Activated gamma-delta T cell (primary cell): ENCODE results near the gene GALNS.

Experiments
- DNase-seq: peaks from one replicate; lab custom pipeline; 2025; lab: John Stamatoyannopoulos, UW

Gene GALNS

DNA sequence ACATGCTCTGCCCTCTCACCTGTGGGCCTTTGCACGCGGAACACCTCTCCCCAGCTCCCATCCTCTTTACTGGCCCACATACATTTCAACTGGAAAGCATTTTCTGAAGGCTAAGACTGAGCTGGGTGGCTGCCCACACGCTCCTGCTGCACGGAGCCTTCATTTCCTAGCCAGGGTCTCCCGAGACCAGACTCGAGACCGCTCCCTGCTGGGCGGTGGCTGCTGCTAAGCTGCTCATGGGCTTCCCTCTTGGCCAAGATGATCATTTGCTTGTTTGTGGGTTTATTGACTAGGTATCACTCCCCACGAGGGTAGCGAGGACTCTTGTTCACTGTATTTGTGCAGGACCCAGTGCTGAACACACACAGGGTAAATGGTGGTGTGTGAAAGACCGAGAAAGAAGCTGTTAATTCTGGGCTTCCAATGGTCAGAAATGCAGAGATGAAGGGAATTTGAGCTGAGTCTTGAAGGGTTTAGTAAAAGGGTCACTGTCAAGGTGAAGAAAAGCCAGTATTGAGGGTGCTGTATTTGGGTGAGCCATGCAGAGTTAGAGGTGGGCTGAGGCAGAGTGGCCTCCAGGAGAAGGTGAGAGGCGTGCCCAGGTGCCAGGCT, 1.1 kb upstream of the GALNS start:
- no peak for DNase-seq

DNA sequence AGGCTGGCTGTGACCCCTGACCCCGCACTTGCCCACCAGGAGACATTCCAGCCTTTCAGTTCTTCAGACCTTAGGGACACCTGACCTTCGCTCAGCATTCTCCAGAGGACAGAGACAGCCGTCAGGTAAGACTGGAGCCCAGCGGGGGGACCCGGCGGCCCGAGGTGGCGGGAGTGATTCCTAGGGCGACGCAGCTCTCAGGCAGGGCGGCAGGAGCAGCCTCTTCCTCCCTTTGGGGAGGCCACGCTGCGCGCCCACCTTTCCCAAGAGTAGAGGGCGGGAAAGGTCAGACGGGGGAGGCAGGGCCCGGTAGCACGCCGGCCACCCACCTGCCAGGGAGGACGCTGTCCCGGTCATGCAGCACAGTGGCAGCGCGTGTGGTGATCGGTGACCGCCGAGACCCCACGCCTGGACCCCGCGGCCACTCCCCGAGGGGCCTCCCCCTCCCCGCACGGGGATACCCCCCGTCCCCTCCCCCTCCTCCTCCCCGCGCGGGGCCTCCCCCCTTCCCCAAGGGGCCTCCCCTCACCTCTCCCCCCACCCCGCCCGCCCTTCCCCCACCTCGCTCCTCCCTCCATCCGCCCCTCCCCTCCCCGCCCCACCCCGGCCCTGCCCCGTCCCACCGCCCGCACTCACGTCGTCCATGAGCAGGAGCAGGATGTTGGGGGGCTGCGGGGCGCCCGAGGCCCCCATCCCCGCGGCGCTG, 472 bp downstream of the GALNS start:
- DNase-seq, result no peak

- DNase-seq, result no peak
These were observed 1.0 kb downstream of the GALNS start for GRCh38 chr16:88855736-88856121.

DNA sequence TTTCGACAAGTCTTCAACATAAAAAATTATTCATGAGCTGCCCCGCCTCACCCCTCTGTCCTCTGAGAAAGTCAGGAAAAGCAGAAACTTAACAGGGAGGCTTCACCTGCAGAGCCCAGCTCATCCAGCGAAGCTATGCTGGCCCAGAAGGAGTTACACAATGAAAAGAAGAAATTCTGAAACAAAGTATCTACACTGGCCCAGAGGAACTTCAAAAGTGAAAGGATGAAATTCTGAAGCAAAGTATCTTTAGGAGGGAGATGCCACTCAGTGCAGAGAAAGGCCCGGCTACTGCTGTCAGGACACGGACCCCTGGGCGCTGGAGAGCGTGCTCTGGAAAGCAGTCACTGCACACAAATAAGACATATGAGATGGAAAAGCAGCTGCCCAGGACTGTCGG, 1.6 kb downstream of the GALNS start:
- no peak for DNase-seq

GRCh38 chr16:88854306-88855111, 2.2 kb downstream of the GALNS start:
- DNase-seq, result no peak

- DNase-seq, result no peak
These were observed 3.3 kb downstream of the GALNS start for GRCh38 chr16:88853325-88853941.

GRCh38 chr16:88851616-88852015, 5.1 kb downstream of the GALNS start:
- no peak for DNase-seq

- DNase-seq, result no peak
These were observed 6.1 kb downstream of the GALNS start for GRCh38 chr16:88850531-88851199.

DNA sequence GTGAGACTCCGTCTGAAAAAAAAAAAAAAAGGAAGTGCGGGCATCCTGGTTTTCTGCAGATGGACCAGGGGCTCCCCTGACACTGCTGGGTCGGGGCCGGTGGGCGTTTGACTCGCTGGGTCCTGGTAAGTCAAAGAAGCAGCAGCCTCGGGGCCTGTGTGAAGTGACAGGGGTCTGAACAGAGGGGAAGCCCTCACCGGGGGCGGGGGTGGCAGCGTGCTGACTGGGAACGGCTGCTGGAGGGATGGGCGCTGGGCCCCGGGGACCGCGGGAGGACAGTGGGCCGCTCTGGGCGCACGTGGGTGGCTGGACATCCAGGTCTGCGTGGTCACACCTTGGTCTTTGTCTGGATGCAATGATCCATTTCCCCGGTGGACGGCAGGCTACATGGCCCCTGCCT, 8.2 kb downstream of the GALNS start:
- no peak for DNase-seq

DNA sequence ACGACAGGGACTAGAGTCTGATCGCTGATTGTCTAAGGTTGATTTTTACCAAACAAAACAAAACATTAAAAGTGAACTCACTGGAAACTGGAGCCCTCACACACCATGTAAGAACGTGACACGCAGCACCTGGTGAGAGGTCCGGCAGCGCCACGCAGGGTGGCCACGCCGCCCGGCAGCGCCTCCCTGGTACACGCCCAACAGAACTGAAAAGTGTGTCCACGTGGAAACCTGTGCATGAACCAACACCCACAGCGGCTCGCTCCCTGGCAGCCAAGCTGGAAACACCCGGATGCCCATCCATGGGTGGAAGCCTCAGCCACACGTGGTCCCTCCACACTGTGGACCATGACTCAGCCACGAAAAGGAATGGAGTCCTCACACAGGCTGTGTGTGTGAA, 9.1 kb downstream of the GALNS start:
- no peak for DNase-seq

GRCh38 chr16:88846088-88846487, 10.7 kb downstream of the GALNS start:
- DNase-seq, result no peak

- DNase-seq, result no peak
These were observed 12.2 kb downstream of the GALNS start for GRCh38 chr16:88844419-88845036.

- no peak for DNase-seq
These were observed 13.5 kb downstream of the GALNS start for GRCh38 chr16:88843256-88843655.

GRCh38 chr16:88842806-88843205, 13.9 kb downstream of the GALNS start:
- no peak for DNase-seq

- DNase-seq, result no peak
These were observed 14.4 kb downstream of the GALNS start for GRCh38 chr16:88842308-88842756.

DNA sequence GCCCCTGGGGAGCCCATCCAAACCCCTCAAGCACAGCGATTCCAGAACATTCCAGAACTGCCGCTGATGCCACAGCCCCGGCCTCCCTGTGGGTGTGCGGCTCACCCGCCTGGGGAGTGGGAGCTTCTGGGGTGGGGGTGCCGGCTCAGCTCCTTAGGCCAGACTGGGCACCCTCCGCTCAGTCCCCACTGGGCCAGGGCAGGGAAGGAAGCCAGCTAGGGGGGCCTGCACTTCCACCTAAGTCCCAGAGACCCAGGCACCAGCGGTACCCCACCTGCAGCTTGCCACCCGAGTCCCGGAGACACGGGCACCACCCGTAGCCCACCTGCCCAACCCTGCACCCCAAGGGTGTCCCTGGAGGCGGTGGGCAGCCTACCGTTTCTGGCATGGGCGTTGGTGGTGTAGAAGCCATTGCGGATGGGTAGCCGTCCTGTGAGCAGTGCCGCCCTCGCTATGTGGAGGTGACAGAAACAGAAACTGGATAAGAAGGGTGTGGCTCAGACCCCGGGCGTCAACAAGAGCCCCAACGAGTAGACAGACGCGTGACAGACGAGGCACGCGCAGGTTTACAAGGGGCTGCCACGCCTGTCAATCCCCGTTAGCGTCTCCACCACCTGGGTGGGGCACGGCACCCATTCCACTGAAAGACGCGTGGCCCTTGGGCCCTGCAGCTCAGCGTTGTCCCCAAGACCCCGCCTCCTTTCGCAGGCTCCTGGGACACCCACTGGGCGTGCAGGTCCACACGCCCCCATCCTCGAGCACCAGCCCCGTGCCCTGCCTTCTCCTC, 15.0 kb downstream of the GALNS start:
- DNase-seq, result no peak

DNA sequence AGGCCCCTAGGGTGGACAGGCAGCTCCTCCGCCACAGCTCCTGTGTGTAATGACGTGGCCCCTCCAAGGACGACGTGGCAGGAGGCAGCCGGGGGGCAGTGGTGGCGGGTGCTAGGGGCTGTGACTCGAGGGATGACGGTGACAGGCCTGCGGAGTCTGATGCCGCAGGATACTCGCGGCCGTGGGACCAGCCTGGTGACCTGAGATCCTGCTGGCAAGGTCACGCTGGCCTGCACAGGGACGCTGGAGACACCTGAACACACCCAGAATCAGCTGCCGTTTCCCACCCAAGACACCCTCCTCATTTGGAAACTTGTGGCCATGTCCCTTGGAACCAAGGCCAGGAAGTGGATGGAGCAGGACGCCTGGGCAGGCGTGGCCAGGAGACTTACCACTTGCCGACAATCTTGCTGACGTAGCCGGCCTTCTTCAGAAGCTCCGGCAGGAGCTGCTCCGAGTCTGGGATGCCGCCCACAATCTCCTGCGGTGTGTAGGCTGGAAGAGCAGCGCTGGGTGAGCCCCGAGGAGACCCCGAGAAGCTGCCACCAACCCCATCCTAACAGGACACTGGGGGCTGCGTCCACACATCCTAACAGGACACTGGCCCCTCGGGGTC, 16.0 kb downstream of the GALNS start:
- DNase-seq, result no peak

DNA sequence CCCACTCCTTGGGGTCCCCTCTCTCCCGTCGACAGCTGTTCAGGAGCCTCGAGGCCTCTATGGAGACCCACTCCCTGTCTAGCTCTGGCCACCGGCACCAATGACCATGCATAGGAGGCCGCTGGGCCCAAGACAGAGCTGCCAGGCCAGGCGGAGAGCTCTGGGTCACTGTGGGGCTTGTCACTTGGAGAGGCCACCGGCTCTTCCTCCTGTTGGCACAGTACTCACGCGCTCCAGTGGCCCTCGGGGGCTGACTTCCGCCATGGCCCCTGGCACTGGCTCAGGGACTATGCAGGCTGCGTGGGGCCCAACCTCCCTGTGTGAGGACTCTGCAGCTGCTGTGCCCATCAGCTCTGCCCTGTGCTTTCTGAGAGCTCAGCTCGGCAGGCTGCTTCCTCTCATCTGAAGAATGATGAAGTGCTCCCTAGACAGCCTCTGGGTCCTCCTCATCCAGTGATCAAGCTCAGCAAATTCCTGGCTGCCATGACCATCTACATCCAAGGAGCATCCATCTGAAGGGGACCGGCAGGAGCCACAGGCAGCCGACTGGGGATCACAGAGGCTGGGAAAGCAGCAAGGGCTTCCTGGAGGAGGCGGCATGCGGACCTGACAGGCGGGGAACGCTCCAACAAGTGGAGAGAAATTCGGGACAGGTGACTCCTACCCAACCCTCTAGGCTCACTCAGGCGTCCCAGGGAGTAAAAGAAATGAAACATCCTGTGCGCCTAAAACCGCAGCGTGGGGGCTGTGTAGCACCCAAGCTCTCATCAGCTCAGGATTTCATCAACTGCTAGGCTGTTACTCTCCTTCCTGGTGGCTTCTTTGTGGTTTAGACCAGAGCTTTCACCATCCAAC, 16.8 kb downstream of the GALNS start:
- DNase-seq, result no peak

- no peak for DNase-seq
These were observed 17.7 kb downstream of the GALNS start for GRCh38 chr16:88839026-88839529.
